ENCODE data around the gene BTG1. TPM values are rescaled to one million over a fixed set of nuclear protein-coding genes. Genes with fewer than 3 reads are reported as not detected.

The BTG1 gene
- polyA plus RNA-seq, 4 donors = 120 to 130 (median 125) TPM

GRCh38 chr12:92134638-92135274 is 10.9 kb downstream of the BTG1 start:
- no peak for DNase-seq (ENCODE audit: low read depth in 4 of 4, low spot score in 3 of 4)

- DNase-seq (ENCODE audit: low read depth in 4 of 4, low spot score in 3 of 4) = no peak
These were observed 11.6 kb downstream of the BTG1 start for GRCh38 chr12:92133795-92134637.

GRCh38 chr12:92133171-92133570 is 12.5 kb downstream of the BTG1 start:
- no peak for DNase-seq (ENCODE audit: low read depth in 4 of 4, low spot score in 3 of 4)

- no peak for DNase-seq (ENCODE audit: low read depth in 4 of 4, low spot score in 3 of 4)
These were observed 13.4 kb downstream of the BTG1 start for GRCh38 chr12:92132288-92132687.

GRCh38 chr12:92130999-92131398 is 14.6 kb downstream of the BTG1 start:
- DNase-seq (ENCODE audit: low read depth in 4 of 4, low spot score in 3 of 4) = no peak

- no peak for DNase-seq (ENCODE audit: low read depth in 4 of 4, low spot score in 3 of 4)
These were observed 16.0 kb downstream of the BTG1 start for GRCh38 chr12:92129609-92130008.

- no peak for DNase-seq (ENCODE audit: low read depth in 4 of 4, low spot score in 3 of 4)
These were observed 17.0 kb downstream of the BTG1 start for GRCh38 chr12:92128612-92129011.

GRCh38 chr12:92124689-92125029 is 21.0 kb downstream of the BTG1 start:
- no peak for DNase-seq (ENCODE audit: low read depth in 4 of 4, low spot score in 3 of 4)

- DNase-seq (ENCODE audit: low read depth in 4 of 4, low spot score in 3 of 4) = no peak
These were observed 21.6 kb downstream of the BTG1 start for GRCh38 chr12:92123780-92124688.

- no peak for DNase-seq (ENCODE audit: low read depth in 4 of 4, low spot score in 3 of 4)
These were observed 22.5 kb downstream of the BTG1 start for GRCh38 chr12:92122941-92123779.

- DNase-seq (ENCODE audit: low read depth in 4 of 4, low spot score in 3 of 4) = no peak
These were observed 23.8 kb downstream of the BTG1 start for GRCh38 chr12:92121826-92122225.

- DNase-seq (ENCODE audit: low read depth in 4 of 4, low spot score in 3 of 4) = no peak
These were observed 26.7 kb downstream of the BTG1 start for GRCh38 chr12:92118826-92119536.

- no peak for DNase-seq (ENCODE audit: low read depth in 4 of 4, low spot score in 3 of 4)
These were observed 30.8 kb downstream of the BTG1 start for GRCh38 chr12:92114834-92115233.

- DNase-seq (ENCODE audit: low read depth in 4 of 4, low spot score in 3 of 4) = no peak
These were observed 34.4 kb downstream of the BTG1 start for GRCh38 chr12:92111256-92111655.

GRCh38 chr12:92110083-92110640 is 35.5 kb downstream of the BTG1 start:
- DNase-seq (ENCODE audit: low read depth in 4 of 4, low spot score in 3 of 4) = no peak

- DNase-seq (ENCODE audit: low read depth in 4 of 4, low spot score in 3 of 4) = no peak
These were observed 36.0 kb downstream of the BTG1 start for GRCh38 chr12:92109613-92110012.

GRCh38 chr12:92108651-92109050 is 37.0 kb downstream of the BTG1 start:
- DNase-seq (ENCODE audit: low read depth in 4 of 4, low spot score in 3 of 4) = no peak

GRCh38 chr12:92107621-92108131 is 38.0 kb downstream of the BTG1 start:
- no peak for DNase-seq (ENCODE audit: low read depth in 4 of 4, low spot score in 3 of 4)

GRCh38 chr12:92107094-92107493 is 38.6 kb downstream of the BTG1 start:
- DNase-seq (ENCODE audit: low read depth in 4 of 4, low spot score in 3 of 4) = no peak
